ENCODE results near the gene MB21D2.

DNA sequence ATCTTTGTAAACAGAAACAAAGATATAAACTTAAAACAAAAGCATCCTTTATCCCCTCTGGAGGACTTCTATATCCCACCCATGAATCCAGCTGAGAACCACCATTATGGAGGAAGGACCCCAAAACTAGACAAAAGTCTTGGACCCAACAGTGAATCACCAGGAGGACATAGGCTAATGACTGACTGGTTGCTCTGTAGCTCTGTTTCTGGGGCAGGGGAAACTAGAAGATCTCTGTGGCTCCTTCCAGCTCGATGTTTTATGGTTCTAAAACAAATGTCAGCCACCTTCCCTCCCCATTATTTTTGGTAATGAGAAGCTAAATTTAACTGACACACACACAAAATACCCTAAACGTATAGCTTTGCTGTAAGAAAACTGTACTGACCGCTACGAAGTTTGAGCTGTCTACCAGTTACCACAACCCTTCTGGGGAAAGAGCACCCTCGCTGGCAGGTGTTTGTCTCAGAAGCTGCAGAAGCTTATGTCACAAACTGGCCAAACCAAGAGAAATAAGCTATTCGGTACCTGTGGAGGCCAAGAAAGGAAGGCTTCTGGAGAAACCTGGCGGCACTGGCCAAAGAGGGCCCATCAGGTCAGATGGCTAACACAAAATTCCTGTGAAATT is 36.4 kb downstream of the MB21D2 start:
- TF ChIP-seq CEBPB (IDR thresholded peaks at IDR 0.05): no peak
- no peak for TF ChIP-seq RAD21 (IDR thresholded peaks at IDR 0.05; ENCODE audit: low read depth)
- TF ChIP-seq, protein P1, sequence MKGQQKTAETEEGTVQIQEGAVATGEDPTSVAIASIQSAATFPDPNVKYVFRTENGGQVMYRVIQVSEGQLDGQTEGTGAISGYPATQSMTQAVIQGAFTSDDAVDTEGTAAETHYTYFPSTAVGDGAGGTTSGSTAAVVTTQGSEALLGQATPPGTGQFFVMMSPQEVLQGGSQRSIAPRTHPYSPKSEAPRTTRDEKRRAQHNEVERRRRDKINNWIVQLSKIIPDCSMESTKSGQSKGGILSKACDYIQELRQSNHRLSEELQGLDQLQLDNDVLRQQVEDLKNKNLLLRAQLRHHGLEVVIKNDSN (IDR thresholded peaks at IDR 0.05): no peak
- TF ChIP-seq CREB1 (IDR thresholded peaks at IDR 0.05; ENCODE audit: low read depth): no peak
- no peak for TF ChIP-seq YY1 (IDR thresholded peaks at IDR 0.05; ENCODE audit: low read depth)
- no peak for TF ChIP-seq NFIC (IDR thresholded peaks at IDR 0.05)
- TF ChIP-seq, protein P2, sequence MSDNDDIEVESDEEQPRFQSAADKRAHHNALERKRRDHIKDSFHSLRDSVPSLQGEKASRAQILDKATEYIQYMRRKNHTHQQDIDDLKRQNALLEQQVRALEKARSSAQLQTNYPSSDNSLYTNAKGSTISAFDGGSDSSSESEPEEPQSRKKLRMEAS (IDR thresholded peaks at IDR 0.05): no peak
- TF ChIP-seq TCF12 (IDR thresholded peaks at IDR 0.05; ENCODE audit: low read depth): no peak
- TF ChIP-seq EP300 (IDR thresholded peaks at IDR 0.05; ENCODE audit: borderline replicate concordance): no peak
